HS-5 (cell line): ENCODE measurements around the gene SHQ1.
"Not testable (repeated sequence)": the region's sequence is repeated elsewhere in the genome, so short reads cannot be mapped to it uniquely, and the experiment has no call there.

Source experiments
- DNase-seq: peaks from one replicate; pipeline ENCODE4 v3.0.0-alpha.2; 2012; ENCODE audit warnings: low read depth

SHQ1 gene

DNA sequence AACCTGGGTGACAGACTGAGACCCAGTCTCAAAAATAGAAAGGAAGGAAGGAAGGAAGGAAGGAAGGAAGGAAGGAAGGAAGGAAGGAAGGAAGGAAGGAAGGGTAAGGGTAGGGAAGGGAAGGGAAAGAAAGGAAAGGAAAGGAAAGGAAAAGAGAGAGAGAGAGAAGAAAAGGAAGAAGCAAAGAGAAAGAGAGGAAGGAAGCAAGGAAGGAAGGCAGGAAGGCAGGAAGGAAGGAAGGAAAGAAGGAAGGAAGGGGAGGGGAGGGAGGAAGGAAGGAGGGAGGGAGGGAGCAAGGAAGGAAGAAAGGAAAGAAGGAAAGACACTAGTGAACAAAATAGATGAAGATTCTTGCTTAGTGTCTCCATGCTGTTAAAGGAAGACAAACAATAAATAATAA, 129.1 kb downstream of the SHQ1 start:
- no peak for DNase-seq

- not testable (repeated sequence) for DNase-seq
These were observed 134.1 kb downstream of the SHQ1 start for GRCh38 chr3:72714135-72714534.

- not testable (repeated sequence) for DNase-seq
These were observed 137.8 kb downstream of the SHQ1 start for GRCh38 chr3:72710471-72710870.

GRCh38 chr3:72708441-72708840, 139.8 kb downstream of the SHQ1 start:
- DNase-seq, result no peak

DNA sequence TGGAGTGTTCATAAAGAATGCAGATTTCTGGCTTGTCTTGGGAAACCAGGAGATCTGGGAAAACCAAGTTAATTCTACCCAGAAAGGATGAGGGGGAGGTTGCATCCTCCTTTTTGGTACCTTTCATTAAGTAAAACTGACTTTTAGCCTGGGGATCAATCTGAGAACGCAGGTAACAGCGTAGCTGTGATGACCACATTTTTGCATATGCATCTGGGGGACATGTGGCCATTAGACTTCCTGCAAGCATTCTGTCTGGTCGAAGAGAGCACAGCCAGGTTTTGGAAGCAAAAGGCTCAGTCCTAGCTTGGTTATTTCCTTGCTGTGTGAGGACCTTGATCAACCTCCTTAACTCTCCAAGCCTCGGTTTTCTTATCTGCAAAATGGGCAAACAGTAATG, 145.2 kb downstream of the SHQ1 start:
- no peak for DNase-seq

DNA sequence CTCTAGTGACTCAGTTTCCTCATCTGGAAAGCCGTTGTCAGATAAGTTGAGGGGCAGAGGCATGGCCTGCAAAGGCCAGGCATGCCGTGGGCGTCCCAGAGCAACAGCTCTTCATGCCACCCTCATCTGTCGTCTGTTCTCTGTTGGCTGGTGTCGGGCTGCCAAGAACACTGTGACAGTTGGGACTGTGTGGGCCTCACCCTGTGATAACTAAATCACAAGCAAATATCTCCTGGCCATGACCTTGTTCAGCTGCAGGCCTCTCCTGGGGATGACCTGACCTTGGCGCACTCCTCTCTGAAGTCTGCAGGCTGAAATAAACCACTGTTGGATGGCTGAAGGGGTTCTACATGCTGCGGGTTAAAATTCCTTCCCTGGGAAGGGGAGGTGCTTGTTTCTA, 145.9 kb downstream of the SHQ1 start:
- DNase-seq, result no peak

DNA sequence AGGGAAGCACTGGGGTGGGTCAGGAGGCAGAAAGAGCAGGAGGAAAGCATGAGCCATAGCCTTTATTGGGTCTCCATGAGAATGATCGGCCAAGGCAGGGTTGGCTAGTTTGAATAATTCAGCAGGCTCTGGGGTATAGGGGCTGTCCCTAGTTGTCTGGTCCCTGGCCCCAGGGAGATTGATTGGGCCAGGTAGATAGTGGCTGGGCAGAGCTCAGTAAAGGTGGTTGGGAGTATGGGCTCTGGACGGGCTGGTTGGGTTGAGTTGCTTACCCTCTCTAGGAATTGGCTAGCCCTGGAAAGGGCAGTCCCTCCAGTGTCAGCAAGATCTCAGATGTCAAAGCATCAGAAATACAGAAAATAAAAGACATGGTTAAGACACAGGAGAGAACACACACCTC, 148.1 kb downstream of the SHQ1 start:
- DNase-seq, result no peak

GRCh38 chr3:72699631-72700030, 148.6 kb downstream of the SHQ1 start:
- DNase-seq, result no peak
